Medulla oblongata (tissue), 1 donor: ENCODE data around the gene NFKBIB.
A peak's percentile ranks its signal among the peaks of the same experiment; 100 is the strongest.
"Not testable (repeated sequence)": the region's sequence is repeated elsewhere in the genome, so short reads cannot be mapped to it uniquely, and the experiment has no call there.

Experiments
- DNase-seq: peaks from one replicate; pipeline ENCODE4 v3.0.0-alpha.2; 2015; ENCODE audit errors: extremely low spot score

Gene NFKBIB

DNA sequence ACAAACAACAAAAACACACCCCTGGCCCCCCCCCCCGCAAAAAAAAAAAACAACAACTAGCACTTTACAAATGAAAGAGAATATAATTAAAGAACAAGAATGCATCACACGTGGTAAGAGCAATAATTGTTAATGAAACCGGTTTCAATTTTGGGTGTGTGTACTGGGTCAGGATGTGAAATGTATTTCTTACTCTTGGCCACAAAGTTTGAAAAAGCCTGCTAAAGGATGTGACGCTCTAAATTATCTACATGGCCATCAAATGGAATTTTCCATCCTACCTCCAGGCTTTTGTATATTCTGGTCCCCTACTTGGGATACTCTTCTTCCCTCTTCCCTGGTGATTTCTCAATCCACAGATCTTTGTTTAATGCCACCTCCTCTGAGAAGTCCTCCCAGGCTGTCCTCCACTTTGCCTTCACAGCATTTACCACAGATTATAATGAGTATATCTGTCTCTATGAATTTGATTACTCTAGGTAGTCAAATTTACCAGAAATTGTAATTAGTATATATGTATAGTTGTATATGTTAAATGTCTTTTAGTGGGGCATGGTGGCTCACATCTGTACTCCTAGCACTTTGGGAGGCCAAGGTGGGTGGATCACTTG lies 28.7 kb downstream of the NFKBIB start:
- DNase-seq, result no peak

DNA sequence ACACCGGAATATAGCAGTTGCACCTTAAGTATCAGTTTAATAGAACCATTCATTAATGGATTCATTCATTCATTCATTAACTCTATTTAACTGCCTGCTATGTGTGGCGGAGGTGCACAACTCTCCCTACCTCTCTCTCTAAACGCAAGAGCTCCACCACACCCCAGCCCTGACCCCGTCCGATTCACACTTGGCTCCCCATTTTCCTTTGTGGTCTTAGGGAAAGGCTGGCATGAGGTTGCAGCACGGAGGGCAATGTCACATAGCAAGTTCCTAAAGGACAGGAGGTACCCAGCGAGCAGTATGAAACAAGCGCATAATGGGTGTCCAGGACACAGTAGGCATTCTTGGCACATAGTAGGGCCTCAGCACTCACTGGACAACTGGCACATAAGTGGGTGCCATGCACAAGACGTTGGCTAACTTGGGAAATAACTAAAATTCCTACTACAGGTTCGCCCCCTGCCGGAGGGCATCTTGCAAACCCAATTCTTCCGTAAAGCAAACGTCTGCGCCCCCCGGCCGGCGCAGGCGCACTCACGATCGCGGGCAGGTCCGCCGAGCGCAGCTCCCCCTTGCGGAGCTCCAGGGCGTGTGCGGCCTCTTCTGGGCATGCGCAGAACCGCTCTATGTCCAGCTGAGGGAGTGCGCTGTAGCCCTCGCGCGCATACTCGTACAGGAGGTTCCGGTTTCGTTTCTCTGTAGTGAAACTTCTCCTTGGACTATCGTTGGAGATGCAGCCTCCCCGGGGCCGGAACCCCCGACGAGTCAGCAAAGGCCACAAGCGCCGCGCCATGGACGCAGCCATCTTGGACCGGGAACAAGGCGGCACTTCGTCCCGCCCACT lies 30.4 kb downstream of the NFKBIB start, which contains the start of gene SARS2:
SARS2 (minus strand) TSS at position 835 of the 847 bp plus-strand sequence; CDS start at position 808, 27 bp downstream.
- DNase-seq, result peak; percentile 96

DNA sequence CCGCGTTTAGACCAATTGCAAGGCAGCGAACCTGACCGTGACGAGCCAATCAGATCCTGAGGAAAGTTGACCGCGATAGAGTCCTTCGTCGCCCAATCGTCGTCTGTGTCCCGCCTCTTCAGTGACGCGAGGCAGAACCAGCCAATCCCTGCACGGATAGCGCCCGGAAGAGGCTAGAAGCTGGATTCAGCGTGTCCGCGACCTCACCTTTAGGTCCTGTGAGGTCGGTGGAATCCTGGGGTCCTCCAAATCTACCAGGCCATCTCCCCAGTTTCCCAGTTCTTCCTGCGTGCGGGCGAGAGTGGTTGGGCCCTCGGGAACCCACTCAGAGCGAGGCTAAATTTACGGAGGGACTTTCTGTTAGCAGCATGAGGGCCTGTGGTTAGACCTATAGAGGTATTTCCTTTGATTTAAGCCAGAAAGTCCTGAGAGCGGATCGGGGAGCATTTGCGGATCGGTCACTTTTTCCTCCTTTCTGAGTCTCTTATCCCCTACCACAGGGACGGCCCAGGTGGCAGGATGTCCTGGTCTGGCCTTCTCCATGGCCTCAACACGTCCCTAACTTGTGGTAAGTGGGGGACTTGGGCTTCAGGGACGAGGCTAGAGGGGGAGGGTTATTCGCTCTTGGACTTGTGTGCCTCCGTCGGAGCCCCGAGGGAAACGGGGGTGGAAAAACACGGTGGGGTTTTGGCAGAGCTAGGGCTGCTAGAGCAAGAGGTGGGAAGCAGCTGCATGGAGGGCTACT lies 31.2 kb downstream of the NFKBIB start, which contains the start of gene MRPS12:
MRPS12 (plus strand) TSS at position 169 of the 745 bp plus-strand sequence; CDS start at position 520, 351 bp downstream.
- peak; percentile 100 for DNase-seq

DNA sequence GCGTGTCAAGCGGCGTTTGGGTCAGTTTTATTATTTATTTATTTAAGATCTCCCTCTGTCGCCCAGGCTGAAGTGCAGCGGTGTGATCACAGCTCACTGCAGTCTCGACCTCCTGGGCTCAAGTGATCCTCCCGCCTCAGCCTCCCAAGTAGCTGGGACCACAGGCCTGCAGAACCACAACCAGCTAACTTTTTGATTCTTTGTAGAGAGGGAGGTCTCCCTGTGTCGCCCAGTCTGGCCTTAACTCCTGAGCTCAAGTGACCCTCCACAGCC lies 31.7 kb downstream of the NFKBIB start:
- no peak for DNase-seq

DNA sequence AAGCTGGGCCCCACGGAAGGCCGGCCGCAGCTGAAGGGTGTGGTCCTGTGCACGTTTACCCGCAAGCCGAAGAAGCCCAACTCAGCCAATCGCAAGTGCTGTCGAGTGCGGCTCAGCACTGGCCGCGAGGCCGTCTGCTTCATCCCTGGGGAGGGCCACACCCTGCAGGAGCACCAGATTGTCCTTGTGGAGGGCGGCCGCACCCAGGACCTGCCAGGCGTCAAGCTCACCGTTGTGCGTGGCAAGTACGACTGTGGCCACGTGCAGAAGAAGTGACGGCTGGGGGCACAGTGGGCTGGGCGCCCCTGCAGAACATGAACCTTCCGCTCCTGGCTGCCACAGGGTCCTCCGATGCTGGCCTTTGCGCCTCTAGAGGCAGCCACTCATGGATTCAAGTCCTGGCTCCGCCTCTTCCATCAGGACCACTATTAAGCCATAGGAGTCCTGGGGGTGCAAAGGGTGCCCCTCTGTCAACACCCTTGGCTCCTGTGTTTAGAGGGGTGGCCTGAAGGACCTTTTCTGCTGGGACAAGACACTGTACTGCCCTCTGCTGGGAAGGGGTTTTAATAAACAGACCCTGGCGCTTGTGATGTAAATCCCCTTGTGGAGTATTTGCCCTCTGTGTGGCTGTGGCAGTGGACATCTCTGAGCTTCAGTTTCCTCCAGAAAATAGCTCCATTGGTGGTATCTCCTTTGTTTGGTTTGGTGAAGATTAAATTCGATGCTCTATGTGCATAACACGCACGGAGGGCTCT lies 32.8 kb downstream of the NFKBIB start:
- peak; percentile 23 for DNase-seq

DNA sequence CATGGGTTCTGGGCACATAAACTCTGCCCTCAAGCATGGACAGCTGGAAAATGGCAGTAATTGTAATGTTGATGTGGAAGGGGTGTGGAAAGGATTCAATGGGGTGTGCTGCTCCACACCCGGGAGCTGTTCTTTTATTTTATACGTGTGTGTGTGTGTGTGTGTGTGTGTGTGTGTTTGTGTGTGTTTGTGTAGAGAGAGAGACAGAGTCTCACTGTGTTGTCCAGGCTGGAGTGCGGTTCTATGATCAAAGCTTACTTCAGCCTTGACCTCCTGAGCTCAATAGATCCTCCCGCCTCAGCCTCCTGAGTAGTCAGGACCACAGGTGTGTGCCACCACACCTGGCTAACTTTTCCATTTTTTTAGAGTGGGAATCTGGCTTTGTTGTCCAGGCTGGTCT lies 33.8 kb downstream of the NFKBIB start:
- DNase-seq, result no peak

DNA sequence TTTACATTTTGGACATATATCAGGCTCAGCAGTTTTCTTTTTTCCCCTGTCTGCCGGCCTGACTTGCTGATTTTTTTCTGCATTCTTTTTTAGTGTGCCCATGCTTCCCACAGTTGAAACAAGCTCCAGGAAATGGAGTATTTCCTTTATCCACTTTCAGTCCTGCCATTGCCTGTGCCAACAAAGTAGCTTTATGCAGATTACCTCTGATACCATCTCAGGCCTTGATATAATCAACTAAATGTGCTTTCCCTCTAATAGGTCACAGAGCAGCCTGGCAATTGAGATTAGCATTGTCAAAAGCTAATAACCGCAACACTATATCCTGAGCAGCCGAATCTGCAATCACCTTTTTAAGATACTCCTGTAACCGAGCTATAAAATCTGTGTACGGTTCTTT lies 40.2 kb downstream of the NFKBIB start:
- DNase-seq, result no peak

DNA sequence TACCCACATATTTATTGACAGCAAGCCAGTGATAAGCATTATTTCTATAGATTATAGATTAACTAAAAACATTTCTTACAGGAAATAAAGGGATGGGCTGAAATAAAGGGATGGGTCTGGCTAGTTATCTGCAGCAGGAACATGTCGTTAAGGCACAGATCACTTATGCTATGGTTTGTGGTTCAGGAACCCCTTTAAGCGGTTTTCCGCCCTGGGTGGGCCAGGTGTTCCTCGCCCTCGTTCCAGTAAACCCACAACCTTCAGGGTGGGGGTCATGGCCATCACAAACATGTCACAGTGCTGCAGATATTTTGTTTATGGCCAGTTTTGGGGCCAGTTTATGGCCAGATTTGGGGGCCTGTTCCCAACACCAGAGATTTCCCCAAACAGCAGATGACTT lies 41.7 kb downstream of the NFKBIB start:
- DNase-seq, result not testable (repeated sequence)

DNA sequence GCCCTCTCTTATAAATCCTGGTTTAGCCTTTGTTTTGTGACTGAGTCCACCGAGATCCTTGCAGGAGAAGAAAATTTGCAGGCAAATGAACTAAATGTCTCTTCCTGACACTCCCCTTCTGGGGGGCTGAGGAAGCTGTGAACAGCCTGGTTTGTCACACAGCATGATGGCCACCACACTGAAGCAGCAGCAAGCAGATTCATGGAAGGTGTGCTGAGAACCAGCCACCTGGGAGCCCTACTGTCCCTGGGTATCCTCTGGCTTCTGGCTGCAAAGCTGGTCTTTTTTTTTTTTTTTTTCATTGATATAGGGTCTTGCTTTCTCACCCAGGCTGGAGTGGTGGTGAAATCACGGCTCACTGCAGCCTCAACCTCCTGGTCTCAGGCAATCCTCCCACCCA lies 42.2 kb downstream of the NFKBIB start:
- no peak for DNase-seq

DNA sequence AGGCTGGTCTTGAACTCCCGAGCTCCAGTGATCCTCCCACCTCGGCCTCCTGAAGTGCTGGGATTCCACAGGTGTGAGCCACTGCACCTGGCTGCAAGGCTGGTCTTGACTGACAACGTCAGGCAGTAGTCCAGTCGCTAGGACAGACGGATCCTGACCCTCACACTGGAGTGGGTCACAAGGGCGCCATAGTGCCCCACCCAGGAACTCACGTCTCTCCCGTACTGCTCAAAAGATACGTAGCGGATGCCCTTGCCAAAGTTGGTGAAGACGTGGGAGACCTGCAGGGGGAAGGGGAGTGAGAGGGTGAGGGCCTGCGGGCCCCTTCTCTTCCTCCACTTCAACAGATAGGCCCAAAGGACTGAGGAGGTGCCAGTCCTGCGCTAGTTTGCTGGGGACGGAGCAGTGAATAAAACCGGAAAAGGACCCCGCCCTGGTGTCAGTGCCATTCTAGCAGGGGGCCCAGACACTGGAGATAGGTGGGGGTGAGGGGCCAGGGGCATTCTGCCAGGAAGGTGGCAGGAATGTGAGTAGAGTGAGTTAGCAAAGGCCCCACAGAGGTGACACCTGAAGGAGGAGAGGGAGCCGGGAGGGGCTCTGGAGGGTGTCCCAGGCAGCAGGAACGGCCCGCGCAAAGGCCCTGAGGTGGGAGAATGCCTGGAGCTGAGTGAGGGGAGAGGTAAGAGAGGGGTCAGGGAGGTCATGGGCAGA lies 42.9 kb downstream of the NFKBIB start:
- no peak for DNase-seq

DNA sequence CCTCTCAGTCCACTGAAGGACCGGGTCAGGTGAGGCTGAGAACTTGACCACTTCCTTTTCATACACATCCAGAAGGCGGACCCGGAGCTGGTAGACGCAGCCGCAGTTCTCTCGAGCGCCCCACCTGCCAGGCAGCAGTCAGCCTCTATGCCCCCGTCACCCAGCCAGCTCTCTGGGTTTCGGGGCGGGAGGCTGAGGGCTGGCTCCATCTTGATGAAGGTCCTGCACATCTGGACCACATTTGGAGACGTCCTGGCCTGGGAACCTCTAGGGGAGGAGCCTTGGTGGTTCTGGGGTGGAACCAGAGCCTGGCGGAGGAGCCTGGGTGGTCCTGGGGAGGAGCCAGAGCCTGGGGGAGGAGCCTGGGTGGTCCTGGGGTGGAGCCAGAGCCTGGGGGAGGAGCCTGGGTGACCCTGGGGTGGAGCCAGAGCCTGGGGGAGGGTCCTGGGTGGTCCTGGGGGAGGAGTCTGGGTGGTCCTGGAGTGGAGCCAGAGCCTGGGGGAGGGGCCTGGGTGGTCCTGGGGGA lies 45.3 kb downstream of the NFKBIB start:
- no peak for DNase-seq

DNA sequence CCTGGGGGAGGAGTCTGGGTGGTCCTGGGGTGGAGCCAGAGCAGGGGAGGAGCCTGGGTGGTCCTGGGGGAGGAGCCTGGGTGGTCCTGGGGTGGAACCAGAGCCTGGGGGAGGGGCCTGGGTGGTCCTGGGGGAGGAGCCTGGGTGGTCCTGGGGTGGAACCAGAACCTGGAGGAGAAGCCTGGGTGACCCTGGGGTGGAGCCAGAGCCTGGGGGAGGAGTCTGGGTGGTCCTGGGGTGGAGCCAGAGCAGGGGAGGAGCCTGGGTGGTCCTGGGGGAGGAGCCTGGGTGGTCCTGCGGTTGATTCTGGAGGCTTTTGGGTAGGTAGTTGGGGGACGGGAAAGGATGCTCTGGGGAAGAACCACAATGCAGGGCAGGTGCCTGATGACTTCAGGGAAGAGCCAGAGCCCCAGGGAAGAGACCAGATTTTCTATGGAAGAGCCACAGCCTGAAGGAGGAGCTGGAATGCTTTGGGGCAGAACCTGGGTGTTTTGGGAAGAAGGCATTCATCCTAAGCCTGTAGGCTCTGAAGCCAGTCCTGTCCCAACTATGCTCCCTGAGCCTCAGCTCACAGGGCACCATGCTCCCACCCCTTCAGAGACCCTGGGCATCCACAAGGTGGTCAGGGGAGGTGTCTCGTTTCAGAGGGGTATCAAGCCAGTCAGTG lies 45.9 kb downstream of the NFKBIB start:
- DNase-seq, result no peak

DNA sequence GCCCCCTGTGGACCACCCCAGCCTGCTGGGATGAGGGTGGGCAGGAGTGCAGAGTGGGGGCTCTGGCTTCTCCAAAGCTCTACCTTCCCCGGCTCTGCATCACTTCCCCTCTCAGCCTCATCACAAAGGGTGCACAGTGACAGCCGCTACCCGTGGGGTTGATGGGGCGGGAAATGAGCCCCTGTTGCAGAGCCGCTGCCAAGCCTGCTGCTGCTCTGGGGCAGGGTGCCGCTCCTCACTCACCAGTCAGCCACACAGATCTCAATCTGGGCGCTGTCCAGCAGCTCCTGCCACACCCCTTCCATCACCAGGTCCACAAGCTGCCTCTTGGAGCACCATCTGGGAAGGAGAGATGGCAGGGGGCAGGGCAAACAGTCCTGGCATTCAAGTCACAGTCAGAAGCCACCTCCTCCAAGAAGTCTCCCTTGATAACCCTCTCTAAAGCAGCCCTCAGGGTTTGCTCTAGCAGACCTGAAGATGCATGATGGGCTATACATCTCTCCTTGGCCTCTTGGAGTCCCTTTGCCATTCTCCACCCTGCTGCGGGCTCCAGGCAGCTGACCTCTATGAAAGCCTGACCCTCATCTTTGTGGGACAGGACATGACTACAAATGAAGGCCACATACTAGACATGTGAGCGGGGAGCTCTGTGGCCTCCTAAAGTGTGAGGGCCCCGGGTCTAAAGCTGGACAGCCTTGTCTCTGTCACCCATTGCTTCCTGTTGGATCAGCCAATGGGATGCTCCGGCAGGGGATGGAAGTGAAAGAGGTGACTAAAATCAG lies 46.7 kb downstream of the NFKBIB start:
- DNase-seq, result no peak

DNA sequence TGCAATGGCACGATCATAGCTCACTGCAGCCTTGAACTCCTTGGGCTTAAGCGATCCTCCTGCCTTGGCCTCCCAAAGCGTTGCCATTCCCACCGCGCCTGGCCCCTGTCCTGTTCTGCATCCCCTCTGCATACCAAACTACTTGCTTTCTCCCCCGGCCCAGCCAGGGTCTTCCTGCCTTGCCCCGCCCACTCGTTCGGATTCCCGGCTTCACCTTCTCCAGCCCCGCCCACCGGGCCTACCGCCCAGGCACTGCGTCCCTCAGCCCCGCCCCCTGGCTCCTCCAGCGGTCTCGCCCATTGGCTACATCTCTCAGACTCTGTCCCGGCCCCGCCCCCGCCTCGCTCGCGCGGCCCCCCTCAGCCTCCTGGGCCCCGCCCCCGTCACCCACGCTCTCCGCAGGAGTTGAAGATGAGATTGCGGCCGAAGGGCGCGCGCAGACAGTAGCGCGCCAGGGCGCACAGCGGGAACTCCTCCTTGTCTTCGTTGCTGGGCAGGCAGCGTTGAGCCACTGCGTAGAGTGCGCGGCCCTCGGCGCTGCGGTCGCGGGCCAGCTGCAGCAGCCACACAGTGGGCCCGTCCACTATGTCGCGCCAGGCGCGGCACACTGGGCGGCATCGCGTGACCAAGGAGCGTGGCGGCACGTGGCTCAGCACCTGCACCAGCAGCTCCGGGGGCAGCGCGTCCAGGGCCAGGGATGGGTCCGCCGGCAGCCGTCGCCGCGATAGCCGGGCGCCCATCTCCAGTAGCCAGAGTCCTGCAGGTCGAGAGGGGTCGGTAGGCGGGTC lies 50.0 kb downstream of the NFKBIB start:
- DNase-seq, result peak; percentile 84

DNA sequence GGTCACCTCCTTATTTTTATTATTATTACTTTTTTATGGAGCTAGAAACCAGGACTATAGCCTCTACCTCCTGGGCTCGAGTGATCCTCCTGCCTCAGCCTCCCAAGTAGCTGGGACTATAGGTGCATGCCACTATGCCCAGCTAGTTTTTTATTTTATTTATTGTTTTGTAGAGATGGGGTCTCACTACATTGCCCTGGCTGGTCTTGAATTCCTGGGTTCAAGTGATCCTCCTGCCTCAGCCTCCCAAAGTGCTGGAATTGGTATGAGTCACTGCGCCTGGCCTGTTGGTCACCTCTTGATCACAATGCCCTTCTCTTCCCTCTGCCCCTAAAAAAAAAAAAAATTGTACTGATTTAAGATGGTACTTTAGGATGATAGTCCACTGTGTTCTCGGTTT lies 51.4 kb downstream of the NFKBIB start:
- DNase-seq, result no peak

DNA sequence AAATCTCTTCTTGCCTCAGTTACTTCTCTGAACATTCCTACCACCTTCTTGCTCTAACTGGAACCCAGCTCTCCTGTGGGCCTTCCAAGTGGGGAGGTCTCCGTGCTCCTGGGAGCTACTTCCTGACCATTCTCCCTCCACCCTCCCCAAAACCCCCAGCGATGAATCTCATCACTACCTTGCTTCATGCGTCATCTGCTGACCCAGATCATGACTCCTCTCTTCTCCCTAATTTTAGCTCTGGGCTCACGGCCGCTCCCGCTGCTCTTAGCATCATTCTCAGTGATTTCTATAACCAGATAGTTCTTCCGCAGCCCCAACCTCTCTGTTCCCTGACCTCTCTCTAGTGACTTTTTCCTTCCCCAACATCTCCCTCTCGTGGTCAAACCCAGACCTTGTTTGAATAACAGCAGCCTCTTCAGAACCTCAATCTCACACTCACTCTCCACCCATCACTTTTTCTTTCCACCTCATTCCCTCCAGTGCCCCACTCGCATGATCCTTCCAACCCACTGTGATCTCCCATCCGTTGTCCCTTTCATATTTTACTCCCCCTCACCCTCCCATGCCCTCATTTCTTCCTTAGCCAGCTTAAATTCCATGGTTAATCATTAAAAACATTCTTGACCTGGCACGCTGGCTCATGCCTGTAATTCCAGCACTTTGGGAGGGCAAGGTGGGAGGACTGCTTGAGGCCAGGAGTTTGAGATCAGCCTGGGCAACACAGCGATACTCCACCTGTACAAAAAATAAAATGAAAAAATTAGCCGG lies 52.8 kb downstream of the NFKBIB start:
- DNase-seq, result peak; percentile 71

DNA sequence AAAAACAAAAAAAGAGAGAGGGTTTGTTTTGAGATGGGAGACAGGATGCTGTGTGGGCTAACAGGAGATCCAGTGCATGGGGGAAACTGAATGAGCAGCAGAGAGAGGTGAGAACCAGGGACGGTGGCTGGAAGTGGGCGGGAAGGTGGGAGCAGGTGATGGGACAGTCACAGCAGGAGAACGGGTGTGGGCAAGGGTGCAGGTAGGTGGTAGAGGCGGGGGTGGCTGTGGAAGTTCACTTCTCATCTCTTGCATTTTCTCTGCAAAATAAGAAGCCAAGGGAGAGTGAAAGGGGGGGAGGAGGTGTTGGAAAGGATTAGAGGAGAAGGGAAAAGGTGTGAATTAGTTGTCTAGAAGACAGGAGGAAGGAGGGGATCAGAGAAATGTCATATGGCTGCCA lies 53.9 kb downstream of the NFKBIB start:
- DNase-seq, result no peak

DNA sequence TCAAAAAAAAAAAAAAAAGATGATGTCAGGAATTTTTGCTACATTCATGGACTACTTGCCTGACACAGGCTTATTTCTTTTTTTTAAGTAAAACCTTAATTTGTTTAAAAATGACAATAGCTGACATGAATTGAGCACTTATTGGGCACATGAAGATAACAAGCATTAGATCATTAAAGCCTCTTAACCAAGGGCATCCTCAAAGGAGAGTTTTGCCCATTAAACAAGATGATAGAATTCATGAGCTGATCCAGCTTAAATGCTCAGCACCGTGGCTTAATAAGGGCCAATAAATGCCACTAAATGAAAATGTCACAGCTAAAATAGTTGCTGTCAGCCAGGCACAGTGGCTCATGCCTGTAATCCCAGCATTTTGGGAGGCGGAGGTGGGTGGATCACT lies 56.5 kb downstream of the NFKBIB start:
- DNase-seq, result no peak
